Measurements from ENCODE around the gene CLCN4. TPM values are rescaled to one million over a fixed set of nuclear protein-coding genes. Genes with fewer than 3 reads are reported as not detected.

The CLCN4 gene
- total RNA-seq, 2 donors from 2014 or later: 0.33 to 1.6 TPM

- Histone ChIP-seq H3K27me3 (no peaks in the 10 kb centered on the region), H3K4me3 (no peak overlapping the region), H3K9me3 (no peaks in the 10 kb centered on the region), H3K36me3 (replicated peaks in 1 of 2; ENCODE audit: insufficient read depth in 1 of 2, low read depth in 2 of 2) (no peaks in the 10 kb centered on the region), H3K4me1 (no peaks in the 10 kb centered on the region), H3K27ac (no peak overlapping the region)
- intact Hi-C loops (cut with DNase I): no loop called here
- ATAC-seq (no peak), DNase-seq (no peak)
- TF ChIP-seq CTCF (IDR thresholded peaks at IDR 0.05) (no peak), POLR2A (IDR thresholded peaks at IDR 0.05) (no peak)
- 91 to 93% methylated on average over 7 to 9 of the region's 20 CpGs for WGBS, 2 donors
These were observed 32.1 kb upstream of the CLCN4 start for GRCh38 chrX:10124506-10125247.

- no peaks in the 10 kb centered on the region for H3K36me3 ChIP-seq (replicated peaks in 1 of 2; ENCODE audit: insufficient read depth in 1 of 2, low read depth in 2 of 2)
- 72 to 100% methylated on average over 1 to 8 of the region's 13 CpGs for WGBS, 2 donors
- H3K27ac ChIP-seq: no peak overlapping the region
- H3K4me3 ChIP-seq: no peak overlapping the region
- ATAC-seq (no peak), DNase-seq (no peak)
- H3K4me1 ChIP-seq: no peaks in the 10 kb centered on the region
- TF ChIP-seq CTCF (IDR thresholded peaks at IDR 0.05): no peak
- TF ChIP-seq POLR2A (IDR thresholded peaks at IDR 0.05): no peak
- H3K27me3 ChIP-seq: no peaks in the 10 kb centered on the region
- no peaks in the 10 kb centered on the region for H3K9me3 ChIP-seq
- intact Hi-C loops (cut with DNase I): no loop called here
These were observed 31.5 kb upstream of the CLCN4 start for GRCh38 chrX:10125248-10125615.

GRCh38 chrX:10126044-10126443 lies 30.7 kb upstream of the CLCN4 start:
- H3K27ac ChIP-seq: no peak overlapping the region
- no peak overlapping the region for H3K4me3 ChIP-seq
- TF ChIP-seq POLR2A (IDR thresholded peaks at IDR 0.05) (no peak), CTCF (IDR thresholded peaks at IDR 0.05) (no peak)
- H3K4me1 ChIP-seq: no peaks in the 10 kb centered on the region
- no peak for DNase-seq
- intact Hi-C loops (cut with DNase I): no loop called here
- no peak for ATAC-seq
- H3K36me3 ChIP-seq (replicated peaks in 1 of 2; ENCODE audit: insufficient read depth in 1 of 2, low read depth in 2 of 2): no peaks in the 10 kb centered on the region
- WGBS, 2 donors: 79 to 93% methylated on average over 14 to 21 of the region's 23 CpGs
- H3K9me3 ChIP-seq: no peaks in the 10 kb centered on the region
- H3K27me3 ChIP-seq: no peaks in the 10 kb centered on the region

- ATAC-seq: no peak
- Histone ChIP-seq H3K27me3 (no peaks in the 10 kb centered on the region), H3K27ac (no peak overlapping the region), H3K36me3 (replicated peaks in 1 of 2; ENCODE audit: insufficient read depth in 1 of 2, low read depth in 2 of 2) (no peaks in the 10 kb centered on the region), H3K4me1 (no peaks in the 10 kb centered on the region), H3K9me3 (no peaks in the 10 kb centered on the region), H3K4me3 (no peak overlapping the region)
- intact Hi-C loops (cut with DNase I): no loop called here
- TF ChIP-seq POLR2A (IDR thresholded peaks at IDR 0.05): no peak
- TF ChIP-seq CTCF (IDR thresholded peaks at IDR 0.05): no peak
- 99 to 100% methylated on average over 4 to 9 of the region's 10 CpGs for WGBS, 2 donors
- no peak for DNase-seq
These were observed 29.9 kb upstream of the CLCN4 start for GRCh38 chrX:10126834-10127233.

- Histone ChIP-seq H3K27ac (no peak overlapping the region), H3K4me1 (no peaks in the 10 kb centered on the region), H3K4me3 (no peak overlapping the region), H3K36me3 (replicated peaks in 1 of 2; ENCODE audit: insufficient read depth in 1 of 2, low read depth in 2 of 2) (no peaks in the 10 kb centered on the region), H3K27me3 (no peaks in the 10 kb centered on the region), H3K9me3 (no peaks in the 10 kb centered on the region)
- TF ChIP-seq POLR2A (IDR thresholded peaks at IDR 0.05): no peak
- no peak for TF ChIP-seq CTCF (IDR thresholded peaks at IDR 0.05)
- intact Hi-C loops (cut with DNase I): no loop called here
- ATAC-seq: no peak
- 94% methylated on average over 8 of the region's 17 CpGs; no CpG with 5 or more reads in 1 of the 2 donors for WGBS, 2 donors
- no peak for DNase-seq
These were observed 28.4 kb upstream of the CLCN4 start for GRCh38 chrX:10128386-10128785.
